Measurements from ENCODE around the gene STKLD1. TPM values are rescaled to one million over a fixed set of nuclear protein-coding genes. Genes with fewer than 3 reads are reported as not detected.

Gene STKLD1
- total RNA-seq, 1 experiment from 2014 or later: 3.1 TPM

GRCh38 chr9:133384736-133385321, 8.7 kb downstream of the STKLD1 start:
- Histone ChIP-seq H3F3A (ENCODE audit: insufficient read depth, low read depth) (no peaks in the 10 kb centered on the region), H3K4me1 (replicated peaks; ENCODE audit: insufficient read depth) (no peaks in the 10 kb centered on the region), H3K79me2 (ENCODE audit: low read depth) (no peaks in the 10 kb centered on the region), H3K4me2 (no peak overlapping the region), H2AFZ (no peak overlapping the region), H3K27me3 (ENCODE audit: insufficient read depth, low read depth) (peaks cover 8% of the 10 kb centered on the region; the same call in 1 of the 2 replicates), H3K27ac (no peak overlapping the region), H4K20me1 (ENCODE audit: insufficient read depth) (no peaks in the 10 kb centered on the region), H3K36me3 (ENCODE audit: low read depth) (no peaks in the 10 kb centered on the region), H3K9me2 (ENCODE audit: insufficient read depth) (no peaks in the 10 kb centered on the region), H3K4me3 (no peak overlapping the region), H3K9me3 (ENCODE audit: insufficient read depth, low read depth) (no peaks in the 10 kb centered on the region)
- DNase-seq: no peak
- TF ChIP-seq EZH2 (IDR thresholded peaks at IDR 0.05; ENCODE audit: low read depth) (no peak), CTCF (conservative IDR thresholded peaks at IDR 0.05) (no peak)
- intact Hi-C loops (cut with micrococcal nuclease; ENCODE audit: unreplicated experiment): no loop called here
- no TSS peak for BruUV-seq (replicated peaks)
- CTCF ChIA-PET: interaction anchor here (0.6 kb wide), 1 partner anchor 226 kb away, joined by 6 read pairs; no protein-coding TSS in a partner anchor
- POLR2A ChIA-PET (ENCODE audit: unreplicated experiment): no interaction called here

- Histone ChIP-seq H3F3A (ENCODE audit: insufficient read depth, low read depth) (no peaks in the 10 kb centered on the region), H3K79me2 (ENCODE audit: low read depth) (no peaks in the 10 kb centered on the region), H3K9me3 (ENCODE audit: insufficient read depth, low read depth) (no peaks in the 10 kb centered on the region), H3K27ac (no peak overlapping the region), H3K36me3 (ENCODE audit: low read depth) (no peaks in the 10 kb centered on the region), H3K9me2 (ENCODE audit: insufficient read depth) (no peaks in the 10 kb centered on the region), H3K4me1 (replicated peaks; ENCODE audit: insufficient read depth) (no peaks in the 10 kb centered on the region), H3K27me3 (ENCODE audit: insufficient read depth, low read depth) (peaks cover 12% of the 10 kb centered on the region; the same call in 1 of the 2 replicates), H4K20me1 (ENCODE audit: insufficient read depth) (no peaks in the 10 kb centered on the region), H3K4me3 (no peak overlapping the region), H3K4me2 (no peak overlapping the region), H2AFZ (no peak overlapping the region)
- intact Hi-C loops (cut with micrococcal nuclease; ENCODE audit: unreplicated experiment): no loop called here
- no peak for DNase-seq
- TF ChIP-seq EZH2 (IDR thresholded peaks at IDR 0.05; ENCODE audit: low read depth) (no peak), CTCF (conservative IDR thresholded peaks at IDR 0.05) (no peak)
- ChIA-PET CTCF (no interaction called here), POLR2A (ENCODE audit: unreplicated experiment) (no interaction called here)
- no TSS peak for BruUV-seq (replicated peaks)
Observed at GRCh38 chr9:133385452-133385851, 9.3 kb downstream of the STKLD1 start.

DNA sequence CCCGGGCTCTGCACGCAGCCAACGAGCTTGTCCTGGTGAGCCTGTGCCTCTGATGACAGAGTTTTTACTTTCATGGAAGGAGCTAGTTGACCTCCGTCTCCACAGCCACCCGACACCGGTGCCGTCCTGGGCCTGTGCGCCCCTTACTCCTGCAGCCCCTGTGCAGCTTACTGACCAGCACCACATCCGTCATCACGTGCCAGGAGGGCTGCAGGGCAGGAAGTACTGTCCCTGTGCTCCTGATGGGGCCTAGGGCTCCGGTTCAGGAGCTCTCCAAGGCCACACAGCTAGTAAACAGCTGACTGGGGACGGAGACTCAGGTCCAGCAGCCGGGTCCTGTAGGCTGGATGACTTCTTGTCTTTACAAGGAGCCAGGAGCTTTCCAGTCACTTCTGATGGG, 10.2 kb downstream of the STKLD1 start:
- Histone ChIP-seq H2AFZ (no peak overlapping the region), H3K4me3 (no peak overlapping the region), H4K20me1 (ENCODE audit: insufficient read depth) (no peaks in the 10 kb centered on the region), H3K4me1 (replicated peaks; ENCODE audit: insufficient read depth) (no peaks in the 10 kb centered on the region), H3K27me3 (ENCODE audit: insufficient read depth, low read depth) (peaks cover 15% of the 10 kb centered on the region; the same call in 1 of the 2 replicates), H3K4me2 (no peak overlapping the region), H3K9me2 (ENCODE audit: insufficient read depth) (no peaks in the 10 kb centered on the region), H3K36me3 (ENCODE audit: low read depth) (no peaks in the 10 kb centered on the region), H3K27ac (no peak overlapping the region), H3K9me3 (ENCODE audit: insufficient read depth, low read depth) (no peaks in the 10 kb centered on the region), H3K79me2 (ENCODE audit: low read depth) (no peaks in the 10 kb centered on the region), H3F3A (ENCODE audit: insufficient read depth, low read depth) (no peaks in the 10 kb centered on the region)
- intact Hi-C loops (cut with micrococcal nuclease; ENCODE audit: unreplicated experiment): no loop called here
- no TSS peak for BruUV-seq (replicated peaks)
- no peak for DNase-seq
- CTCF ChIA-PET: interaction anchor here (0.5 kb wide), 1 partner anchor 13 kb away, joined by 3 read pairs; no protein-coding TSS in a partner anchor
- POLR2A ChIA-PET (ENCODE audit: unreplicated experiment): interaction anchor here (0.6 kb wide), 1 partner anchor 35 kb away, joined by 3 read pairs; no protein-coding TSS in a partner anchor
- no peak for TF ChIP-seq CTCF (conservative IDR thresholded peaks at IDR 0.05)
- TF ChIP-seq EZH2 (IDR thresholded peaks at IDR 0.05; ENCODE audit: low read depth): no peak

Measured in PC-9 (cell line).